H1 (cell line): ENCODE data around the gene GRHL3. TPM values are rescaled to one million over a fixed set of nuclear protein-coding genes. Genes with fewer than 3 reads are reported as not detected.

ENCODE experiments used
- CHD7 ChIP-seq: fragments of 300-600 bp; sonication (generic); IDR thresholded peaks from 2 replicates; pipeline ENCODE4 v1.7.1; 2012; ENCODE audit warnings: low read length, moderate library complexity, mild to moderate bottlenecking, inconsistent platforms; ENCODE audit not compliant: insufficient replicate concordance
- polyA plus RNA-seq, 7 experiments: library from polyadenylated mRNA; depleted of rRNA in 3 of 7; stranded (reverse) in 5 of 7; unstranded in 2 of 7; fragments of >200 nt in 5 of 7; fragments of 200-250 nt in 2 of 7; gene quantifications; 1 replicate in 5 of 7; 2 replicates in 1 of 7; 4 replicates in 1 of 7; pipeline versions ENCODE4 v1.2.1 to v1.2.3, GENCODE V29; 2011 to 2013; ENCODE audit warnings: missing spikeins in 2 of 7, mixed read lengths in 2 of 7
- total RNA-seq: library from RNA; stranded (reverse); fragmentation: NEBNext Ultra II Directional; extraction: Animal tissue kit (Norgen Biotek cat#: 25700); gene quantifications from 2 replicates; pipeline ENCODE4 v1.2.1, GENCODE V29; 2021

The GRHL3 gene
- total and polyA plus RNA-seq, 2 of the 8 experiments (the other 6 are each of a cell fraction or from before 2014, with no cell fraction given) = 0.80 to 1.8 TPM

GRCh38 chr1:24374891-24375786 lies 56.0 kb downstream of the GRHL3 start (continued):
- no peak for TF ChIP-seq CHD7
